GM23338 (cell line): ENCODE measurements around the gene ZCCHC4. TPM values are rescaled to one million over a fixed set of nuclear protein-coding genes. Genes with fewer than 3 reads are reported as not detected.

Experiments
- ATAC-seq: fragments of 200-7000 bp; cut with Tn5 transposase; 3 replicates; pipeline ENCODE4 v1.9.1; 2020
- DNase-seq: peaks from one replicate; pipeline ENCODE4 v3.0.0-alpha.2; 2015; ENCODE audit warnings: low spot score
- H2AFZ ChIP-seq: fragments of 200-600 bp; sonication (generic); 2 replicates; pipeline ENCODE4 v1.8.0; 2016; ENCODE audit warnings: antibody characterized with exemption, mild to moderate bottlenecking, moderate library complexity
- H3F3A ChIP-seq: fragments of 200-600 bp; sonication (generic); replicated peaks from 2 replicates; pipeline ENCODE4 v1.8.0; 2017; ENCODE audit warnings: antibody characterized with exemption, mixed run types, low read depth
- H3K27ac ChIP-seq: fragments of 200-600 bp; sonication (generic); 2 replicates; pipeline ENCODE4 v1.6.1; 2016; ENCODE audit warnings: low read depth
- H3K27me3 ChIP-seq: fragments of 200-600 bp; sonication (generic); 2 replicates; pipeline ENCODE4 v1.8.0; 2016; ENCODE audit warnings: mild to moderate bottlenecking, mixed run types, moderate library complexity; ENCODE audit not compliant: insufficient read depth
- H3K36me3 ChIP-seq: fragments of 200-600 bp; sonication (generic); 2 replicates; pipeline ENCODE4 v1.8.0; 2016; ENCODE audit warnings: mild to moderate bottlenecking; ENCODE audit not compliant: insufficient read depth
- H3K4me1 ChIP-seq: fragments of 200-600 bp; sonication (generic); 2 replicates; pipeline ENCODE4 v1.8.0; 2016; ENCODE audit warnings: mild to moderate bottlenecking, moderate library complexity; ENCODE audit not compliant: insufficient read depth
- H3K4me2 ChIP-seq: fragments of 200-600 bp; sonication (generic); 2 replicates; pipeline ENCODE4 v1.7.1; 2017; ENCODE audit warnings: mixed run types
- H3K4me3 ChIP-seq: fragments of 200-600 bp; sonication (generic); 2 replicates; pipeline ENCODE4 v1.6.1; 2016; ENCODE audit warnings: mixed run types
- H3K79me2 ChIP-seq: fragments of 200-600 bp; sonication (generic); replicated peaks from 2 replicates; pipeline ENCODE4 v1.8.0; 2017; ENCODE audit warnings: mild to moderate bottlenecking; ENCODE audit not compliant: insufficient read depth
- H3K9me2 ChIP-seq: fragments of 200-600 bp; sonication (generic); 2 replicates; pipeline ENCODE4 v1.8.0; 2017; ENCODE audit not compliant: insufficient read depth
- H4K20me1 ChIP-seq: fragments of 200-600 bp; sonication (generic); replicated peaks from 2 replicates; pipeline ENCODE4 v1.8.0; 2017; ENCODE audit warnings: mild to moderate bottlenecking; ENCODE audit not compliant: insufficient read depth
- H3K27ac Mint-ChIP-seq: 2 replicates; pipeline ENCODE4 v1.8.0; 2020; ENCODE audit warnings: inconsistent platforms, mild to moderate bottlenecking, moderate library complexity, mixed read lengths
- H3K27me3 Mint-ChIP-seq: 3 replicates; pipeline ENCODE4 v1.8.0; 2022; ENCODE audit warnings: low read depth, mild to moderate bottlenecking, moderate library complexity, mixed read lengths, inconsistent platforms; ENCODE audit not compliant: insufficient read depth, poor library complexity
- H3K36me3 Mint-ChIP-seq: 3 replicates; pipeline ENCODE4 v1.8.0; 2021; ENCODE audit warnings: low read depth, mild to moderate bottlenecking, inconsistent platforms, moderate library complexity, mixed read lengths
- H3K4me1 Mint-ChIP-seq: 3 replicates; pipeline ENCODE4 v1.8.0; 2020; ENCODE audit warnings: mild to moderate bottlenecking, inconsistent platforms, mixed read lengths
- H3K4me3 Mint-ChIP-seq: 3 replicates; pipeline ENCODE4 v1.8.0; 2021; ENCODE audit warnings: moderate library complexity, mild to moderate bottlenecking, inconsistent platforms, mixed read lengths
- H3K9me3 Mint-ChIP-seq: 3 replicates; pipeline ENCODE4 v1.8.0; 2020; ENCODE audit warnings: moderate library complexity, mild to moderate bottlenecking, inconsistent platforms, mixed read lengths
- CREB1 ChIP-seq: fragments of 250-450 bp; sonication (Bioruptor Pico); IDR thresholded peaks from 2 replicates; pipeline ENCODE4 v1.5.0; 2020; ENCODE audit warnings: low read depth, mild to moderate bottlenecking, moderate library complexity
- CTCF ChIP-seq, 2 experiments: fragments of 200-600 bp in 1 of 2; sonication (generic) in 1 of 2; conservative IDR thresholded peaks; 2 replicates each; pipeline versions ENCODE4 v1.5.1 to v1.6.1; 2016 to 2017; ENCODE audit warnings: antibody characterized with exemption in 2 of 2, low read depth in 2 of 2, mild to moderate bottlenecking in 2 of 2, moderate library complexity in 1 of 2
- ETS1 ChIP-seq: IDR thresholded peaks from 2 replicates; pipeline ENCODE4 v1.6.1; 2016; ENCODE audit warnings: antibody characterized with exemption
- EZH2 ChIP-seq: fragments of 200-600 bp; sonication (generic); IDR thresholded peaks from one replicate; pipeline ENCODE4 v1.8.0; 2017; ENCODE audit warnings: antibody characterized with exemption, mild to moderate bottlenecking, low read depth; ENCODE audit not compliant: unreplicated experiment
- EZH2phosphoT487 ChIP-seq: fragments of 200-600 bp; sonication (generic); IDR thresholded peaks from one replicate; pipeline ENCODE4 v1.8.1; 2018; ENCODE audit warnings: antibody characterized with exemption; ENCODE audit not compliant: unreplicated experiment
- JUNB ChIP-seq: IDR thresholded peaks from one replicate; pipeline ENCODE4 v1.6.1; 2016; ENCODE audit warnings: antibody characterized with exemption; ENCODE audit not compliant: unreplicated experiment
- NANOG ChIP-seq: IDR thresholded peaks from 2 replicates; pipeline ENCODE4 v1.6.1; 2016; ENCODE audit warnings: antibody characterized with exemption, borderline replicate concordance
- POLR2AphosphoS5 ChIP-seq: IDR thresholded peaks from 2 replicates; pipeline ENCODE4 v1.6.1; 2016; ENCODE audit warnings: antibody characterized with exemption, low read depth
- REST ChIP-seq: IDR thresholded peaks from one replicate; pipeline ENCODE4 v1.6.1; 2018; ENCODE audit warnings: antibody characterized with exemption; ENCODE audit not compliant: unreplicated experiment
- STAT1 ChIP-seq: IDR thresholded peaks from one replicate; pipeline ENCODE4 v1.6.1; 2016; ENCODE audit warnings: antibody characterized with exemption; ENCODE audit not compliant: unreplicated experiment
- ZNF114 ChIP-seq: fragments of 250-450 bp; sonication (Bioruptor Pico); IDR thresholded peaks from 2 replicates; pipeline ENCODE4 v1.5.0; 2020; ENCODE audit warnings: mild to moderate bottlenecking, moderate library complexity
- ZNF331 ChIP-seq: fragments of 250-450 bp; sonication (Bioruptor Pico); IDR thresholded peaks from 2 replicates; pipeline ENCODE4 v1.5.0; 2020; ENCODE audit warnings: low read depth, mild to moderate bottlenecking, moderate library complexity
- ZNF462 ChIP-seq: fragments of 250-450 bp; sonication (Bioruptor Pico); IDR thresholded peaks from 2 replicates; pipeline ENCODE4 v1.5.0; 2020; ENCODE audit warnings: mild to moderate bottlenecking, moderate library complexity
- polyA plus RNA-seq: library from polyadenylated mRNA; unstranded; fragments of >200 nt; fragmentation: Nextera tagmentation; extraction: Ambion mirVana; gene quantifications from 2 replicates; pipeline ENCODE4 v1.2.1, GENCODE V29; 2016
- total RNA-seq: library from RNA; depleted of rRNA; stranded (reverse); fragments of >200 nt; shearing (Covaris generic); gene quantifications from 2 replicates; pipeline ENCODE4 v1.2.3, GENCODE V29; 2014

ZCCHC4 gene
- total and polyA plus RNA-seq, 2 experiments from 2014 or later: 11.3 to 17.9 TPM

- no peaks in the 10 kb centered on the region for H3F3A ChIP-seq
- H3K36me3 Mint-ChIP-seq: no peaks in the 10 kb centered on the region
- no peak overlapping the region for H3K4me3 ChIP-seq
Measured at GRCh38 chr4:25310066-25310802, 2.3 kb upstream of the ZCCHC4 start.

More at GRCh38 chr4:25310066-25310802, 2.3 kb upstream of the ZCCHC4 start:
- H3K27me3 Mint-ChIP-seq: no peaks in the 10 kb centered on the region
- Histone ChIP-seq H3K79me2 (no peaks in the 10 kb centered on the region), H2AFZ (peak overlapping the region; percentile 91), H3K4me2 (no peak overlapping the region), H3K4me1 (no peaks in the 10 kb centered on the region), H3K27ac (no peak overlapping the region), H3K9me2 (peaks cover 7% of the 10 kb centered on the region; the same call in 1 of the 2 replicates), H4K20me1 (no peaks in the 10 kb centered on the region), H3K27me3 (no peaks in the 10 kb centered on the region), H3K36me3 (no peaks in the 10 kb centered on the region)
- peaks cover 4% of the 10 kb centered on the region; the same call in 2 of the 3 replicates for H3K9me3 Mint-ChIP-seq
- peaks cover 6% of the 10 kb centered on the region; the same call in 2 of the 3 replicates for H3K4me1 Mint-ChIP-seq
- ATAC-seq (no peak), DNase-seq (no peak)
- H3K27ac Mint-ChIP-seq: no peak overlapping the region
- H3K4me3 Mint-ChIP-seq: no peak overlapping the region
- TF ChIP-seq EZH2phosphoT487 (no peak), CTCF (conservative IDR thresholded peaks at IDR 0.05; ENCODE audit: low read depth in 2 of 2) (no peak), ZNF462 (no peak), ZNF114 (CRISPR knock-in tag) (no peak), JUNB (no peak), REST (no peak), CREB1 (CRISPR knock-in tag) (no peak), ETS1 (no peak), ZNF331 (CRISPR knock-in tag) (no peak), POLR2AphosphoS5 (no peak), NANOG (no peak), EZH2 (no peak), STAT1 (no peak)
